Epithelial cell of proximal tubule (primary cell): ENCODE measurements around the gene PRIM1. TPM values are rescaled to one million over a fixed set of nuclear protein-coding genes. Genes with fewer than 3 reads are reported as not detected.
A peak's percentile ranks its signal among the peaks of the same experiment; 100 is the strongest.

Experiments
- DNase-seq: peaks from one replicate; pipeline ENCODE4 v3.0.0-alpha.2; 2011; ENCODE audit warnings: low read depth
- H3K4me3 ChIP-seq: 2 replicates; pipeline ENCODE4 v1.5.1; 2011; ENCODE audit warnings: low read depth, mild to moderate bottlenecking, low read length
- CTCF ChIP-seq: conservative IDR thresholded peaks from 2 replicates; pipeline ENCODE4 v1.5.1; 2012; ENCODE audit warnings: low read depth, mild to moderate bottlenecking, low read length
- total RNA-seq: library from RNA; depleted of rRNA; stranded (reverse); fragments of >200 nt; gene quantifications from 2 replicates; pipeline ENCODE4 v1.2.3, GENCODE V29; 2015

PRIM1 gene
- total RNA-seq, 1 donor from 2014 or later: 19.1 TPM

DNA sequence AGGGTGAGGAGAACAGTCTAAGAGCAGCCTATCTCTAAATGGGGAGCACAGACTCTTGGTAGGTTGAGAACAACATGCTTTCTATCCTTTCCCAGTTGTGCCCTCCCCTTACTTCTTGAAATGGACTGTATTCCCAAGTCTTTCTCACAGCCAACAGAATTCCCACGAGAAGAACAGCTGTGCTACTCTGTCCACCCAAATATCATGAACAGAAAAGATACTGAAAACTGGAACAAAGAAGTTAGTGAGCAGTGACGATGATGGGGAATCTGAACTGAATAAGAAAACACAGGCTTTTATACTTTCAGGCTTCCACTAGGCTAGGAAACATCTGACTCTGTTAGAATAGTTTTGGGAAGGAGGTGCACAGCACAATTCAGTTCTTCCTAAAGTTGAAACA, 30.4 kb downstream of the PRIM1 start:
- TF ChIP-seq CTCF: no peak
- DNase-seq: no peak

GRCh38 chr12:56721216-56721615, 30.9 kb downstream of the PRIM1 start:
- H3K4me3 ChIP-seq: no peak overlapping the region
- DNase-seq: no peak
- TF ChIP-seq CTCF: no peak

More for the DNA sequence above, 30.4 kb downstream of the PRIM1 start:
- peak overlapping the region; percentile 65 for H3K4me3 ChIP-seq

GRCh38 chr12:56720731-56721151, 31.4 kb downstream of the PRIM1 start:
- H3K4me3 ChIP-seq: no peak overlapping the region
- DNase-seq: no peak
- no peak for TF ChIP-seq CTCF

DNA sequence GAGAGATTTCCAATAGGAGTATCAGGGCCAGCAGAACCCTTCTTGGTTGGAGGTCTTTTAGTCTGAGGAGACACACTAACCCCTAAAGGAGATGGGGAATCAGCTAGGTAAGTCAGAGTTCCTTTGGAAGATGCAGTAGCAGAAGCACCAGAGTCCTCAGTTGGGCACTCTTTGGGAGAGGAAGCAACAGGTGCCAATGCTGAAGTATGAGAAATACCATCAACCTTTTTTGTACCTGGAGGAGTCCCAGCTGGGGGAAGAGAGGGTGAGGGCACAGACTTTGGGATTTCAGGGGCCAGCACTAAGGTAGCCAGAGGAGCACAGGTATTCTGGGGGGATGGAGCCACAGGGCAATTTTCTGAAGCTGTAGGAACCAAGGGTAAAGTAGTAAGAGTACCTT, 33.1 kb downstream of the PRIM1 start:
- no peak overlapping the region for H3K4me3 ChIP-seq
- DNase-seq: no peak
- no peak for TF ChIP-seq CTCF

DNA sequence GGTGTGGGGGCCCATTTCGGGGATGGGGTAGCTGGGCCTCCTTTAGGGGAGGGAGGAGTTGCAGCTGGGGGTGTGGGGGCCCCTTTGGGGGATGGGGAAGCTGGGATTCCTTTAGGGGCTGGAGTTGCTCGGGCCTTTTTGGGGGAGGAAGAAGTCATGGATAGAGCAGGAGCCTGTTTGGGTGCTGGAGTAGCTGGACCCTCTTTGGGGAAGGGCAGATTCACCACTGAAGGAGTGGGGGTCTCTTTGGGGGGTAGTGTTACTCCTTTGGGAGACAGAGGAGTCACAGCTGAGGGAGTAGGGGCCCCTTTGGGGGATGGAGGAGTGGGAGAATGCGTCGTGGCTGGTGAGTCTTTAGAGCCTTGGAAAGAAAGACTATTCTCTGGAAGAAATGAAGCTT, 33.5 kb downstream of the PRIM1 start:
- H3K4me3 ChIP-seq: no peak overlapping the region
- DNase-seq: no peak
- TF ChIP-seq CTCF: no peak

DNA sequence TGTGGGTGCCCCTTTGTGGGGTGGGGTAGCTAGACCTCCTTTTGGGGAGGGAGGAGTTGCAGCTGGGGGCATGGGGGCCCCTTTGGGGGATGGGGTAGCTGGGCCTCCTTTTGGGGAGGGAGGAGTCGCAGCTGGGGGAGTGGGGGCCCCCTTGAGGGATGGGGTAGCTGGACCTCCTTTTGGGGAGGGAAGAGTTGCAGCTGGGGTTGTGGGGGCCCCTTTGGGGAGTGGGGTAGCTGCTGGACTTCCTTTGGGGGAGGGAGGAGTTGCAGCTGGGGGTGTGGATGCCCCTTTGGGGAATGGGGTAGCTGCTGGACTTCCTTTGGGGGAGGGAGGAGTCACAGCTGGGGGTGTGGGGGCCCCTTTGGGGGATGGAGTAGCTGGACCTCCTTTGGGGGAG, 34.0 kb downstream of the PRIM1 start:
- no peak for TF ChIP-seq CTCF
- no peak overlapping the region for H3K4me3 ChIP-seq
- no peak for DNase-seq

DNA sequence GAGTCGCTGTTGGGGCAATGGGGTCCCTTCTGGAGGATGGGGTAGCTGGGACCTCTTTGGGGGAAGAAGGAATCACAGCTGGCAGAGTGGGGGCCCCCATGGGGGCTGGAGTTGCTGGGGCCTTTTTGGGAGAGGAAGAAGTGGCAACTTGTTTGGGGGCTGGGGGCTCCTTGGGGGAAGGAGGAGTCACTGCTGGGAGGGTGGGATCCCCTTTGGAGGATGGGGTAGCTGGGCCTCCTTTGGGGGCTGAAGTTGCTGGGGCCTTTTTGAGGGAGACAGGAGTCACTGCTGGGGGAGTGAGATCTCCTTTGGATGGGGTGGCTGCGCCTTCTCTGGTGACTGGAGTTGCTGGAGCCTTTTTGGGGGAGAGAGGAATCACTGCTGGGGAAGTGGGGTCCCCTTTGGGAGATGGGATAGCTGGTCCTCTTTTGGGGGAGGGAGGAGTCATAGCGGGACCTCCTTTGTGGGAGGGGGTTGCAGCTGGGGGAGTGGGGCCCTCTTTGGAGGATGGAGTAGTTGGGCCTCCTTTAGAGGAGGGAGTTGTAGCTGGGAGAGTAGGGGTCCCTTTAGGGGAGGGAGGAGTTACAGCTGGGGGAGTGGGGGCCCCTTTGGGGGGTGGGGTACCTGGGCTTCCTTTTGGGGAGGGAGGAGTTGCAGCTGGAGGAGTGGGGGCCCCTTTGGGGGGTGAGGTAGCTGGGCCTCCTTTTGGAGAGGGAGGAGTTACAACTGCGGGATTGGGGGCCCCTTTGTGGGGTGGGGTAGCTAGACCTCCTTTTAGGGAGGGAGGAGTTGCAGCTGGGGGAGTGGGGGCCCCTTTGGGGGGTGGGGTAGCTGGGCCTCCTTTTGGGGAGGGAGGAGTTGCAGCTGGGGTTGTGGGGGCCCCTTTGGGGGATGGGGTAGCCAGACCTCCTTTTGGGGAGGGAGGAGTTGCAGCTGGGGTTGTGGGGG, 34.9 kb downstream of the PRIM1 start:
- DNase-seq: no peak
- no peak overlapping the region for H3K4me3 ChIP-seq
- no peak for TF ChIP-seq CTCF
